ENCODE data around the gene IL1RL2. TPM values are rescaled to one million over a fixed set of nuclear protein-coding genes. Genes with fewer than 3 reads are reported as not detected.

Gene IL1RL2
- total and polyA plus RNA-seq, 2 donors (not counting 1 experiment from before 2014, with no cell fraction given), result 0.28 to 2.6 TPM

DNA sequence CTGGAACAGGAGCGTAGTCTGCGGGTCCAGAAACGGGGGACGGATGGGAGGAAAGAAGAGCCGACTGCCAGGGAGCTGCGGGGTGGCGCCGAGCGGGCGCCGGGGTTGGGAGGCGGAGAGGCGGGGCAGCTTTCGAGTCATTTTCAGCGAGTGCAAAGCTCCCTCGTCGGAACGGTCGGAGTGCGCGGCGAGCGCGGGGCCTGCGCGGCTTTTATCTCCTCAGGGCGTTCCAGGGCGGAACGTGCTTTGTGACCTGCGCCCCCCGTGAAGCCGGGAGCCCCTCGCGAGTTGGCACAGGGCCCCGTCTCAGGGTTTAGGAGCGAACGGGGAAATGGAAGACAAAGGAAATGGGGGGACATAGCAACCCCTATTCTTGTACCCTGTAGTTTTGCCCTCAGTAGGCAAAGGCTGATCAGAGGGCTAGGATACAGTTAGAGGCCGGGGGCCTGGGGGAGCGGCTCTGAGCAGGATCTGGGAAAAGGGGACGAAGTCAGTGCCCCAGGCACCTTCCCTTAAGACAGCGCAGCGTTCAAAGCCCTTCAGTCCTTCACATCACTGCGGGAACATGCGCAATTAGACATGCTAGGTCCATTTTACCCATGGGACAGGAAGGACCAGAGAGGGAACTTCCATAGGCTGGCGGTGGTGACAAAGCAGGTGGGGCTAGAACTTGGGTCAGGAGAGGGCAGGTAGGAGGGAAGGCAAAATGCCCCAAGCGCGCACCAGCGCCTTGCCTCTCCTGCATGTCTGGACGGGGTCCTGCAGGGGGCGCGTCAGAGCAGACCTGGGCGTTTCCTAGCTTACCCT, 64.4 kb downstream of the IL1RL2 start:
- H3K4me3 ChIP-seq (replicated peaks in 1 of 4; ENCODE audit: control extremely low read depth in 1 of 4, insufficient read depth in 1 of 4, low read depth in 3 of 4, low read length in 4 of 4), result peak overlapping the region; percentile 20 to 54 (median 28)
- no peaks in the 10 kb centered on the region for H3K4me1 ChIP-seq (ENCODE audit: control insufficient read depth, extremely low read depth, insufficient read depth, low read length)
- no peak overlapping the region for H3K9ac ChIP-seq (ENCODE audit: insufficient read depth, low read length)
- H3K9me3 ChIP-seq (ENCODE audit: control insufficient read depth, insufficient read depth, low read depth, low read length), result no peaks in the 10 kb centered on the region
- peak overlapping the region; percentile 59 for H3K4me2 ChIP-seq (ENCODE audit: extremely low read depth, insufficient read depth, low read length)
- no peak overlapping the region for H3K27ac ChIP-seq (ENCODE audit: insufficient read depth, low read length)
- H3K36me3 ChIP-seq (ENCODE audit: control insufficient read depth, insufficient read depth, low read length), result no peaks in the 10 kb centered on the region
- no peaks in the 10 kb centered on the region for H3K79me2 ChIP-seq (ENCODE audit: control insufficient read depth, insufficient read depth, low read length)
- H3K27me3 ChIP-seq (ENCODE audit: control insufficient read depth, insufficient read depth, low read length), result no peaks in the 10 kb centered on the region
- no peaks in the 10 kb centered on the region for H4K20me1 ChIP-seq (ENCODE audit: control insufficient read depth, extremely low read depth, insufficient read depth, low read length)
- peak overlapping the region; percentile 82 for H2AFZ ChIP-seq (ENCODE audit: low read length)
- DNase-seq (ENCODE audit: low read depth in 2 of 2), result peak; percentile 31 to 32
- no peak for TF ChIP-seq EZH2 (IDR thresholded peaks at IDR 0.05; ENCODE audit: low read length, missing control alignments)
- TF ChIP-seq, protein P1, sequence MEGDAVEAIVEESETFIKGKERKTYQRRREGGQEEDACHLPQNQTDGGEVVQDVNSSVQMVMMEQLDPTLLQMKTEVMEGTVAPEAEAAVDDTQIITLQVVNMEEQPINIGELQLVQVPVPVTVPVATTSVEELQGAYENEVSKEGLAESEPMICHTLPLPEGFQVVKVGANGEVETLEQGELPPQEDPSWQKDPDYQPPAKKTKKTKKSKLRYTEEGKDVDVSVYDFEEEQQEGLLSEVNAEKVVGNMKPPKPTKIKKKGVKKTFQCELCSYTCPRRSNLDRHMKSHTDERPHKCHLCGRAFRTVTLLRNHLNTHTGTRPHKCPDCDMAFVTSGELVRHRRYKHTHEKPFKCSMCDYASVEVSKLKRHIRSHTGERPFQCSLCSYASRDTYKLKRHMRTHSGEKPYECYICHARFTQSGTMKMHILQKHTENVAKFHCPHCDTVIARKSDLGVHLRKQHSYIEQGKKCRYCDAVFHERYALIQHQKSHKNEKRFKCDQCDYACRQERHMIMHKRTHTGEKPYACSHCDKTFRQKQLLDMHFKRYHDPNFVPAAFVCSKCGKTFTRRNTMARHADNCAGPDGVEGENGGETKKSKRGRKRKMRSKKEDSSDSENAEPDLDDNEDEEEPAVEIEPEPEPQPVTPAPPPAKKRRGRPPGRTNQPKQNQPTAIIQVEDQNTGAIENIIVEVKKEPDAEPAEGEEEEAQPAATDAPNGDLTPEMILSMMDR (conservative IDR thresholded peaks at IDR 0.05 in 1 of 2, IDR thresholded peaks at IDR 0.05 in 1 of 2; ENCODE audit: low read depth in 1 of 2, low read length in 2 of 2), result peak; percentile 29 to 50

DNA sequence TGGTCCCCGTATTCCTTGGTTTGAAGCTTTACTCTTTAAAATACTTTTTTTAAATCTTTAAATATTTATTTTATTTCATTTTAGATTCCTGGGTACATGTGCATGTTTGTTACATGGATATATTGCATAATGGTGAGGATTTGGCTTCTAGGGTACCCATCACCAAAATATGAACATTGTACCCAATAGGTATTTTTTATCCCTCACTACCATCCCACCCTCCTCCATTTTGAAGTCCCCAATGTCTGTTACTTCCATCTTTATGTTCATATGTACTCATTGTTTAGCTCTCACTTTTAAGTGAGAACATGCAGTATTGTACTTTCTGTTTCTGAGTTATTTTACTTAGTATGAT, 65.0 kb downstream of the IL1RL2 start:
- H3K27me3 ChIP-seq (ENCODE audit: control insufficient read depth, insufficient read depth, low read length), result no peaks in the 10 kb centered on the region
- H3K4me2 ChIP-seq (ENCODE audit: extremely low read depth, insufficient read depth, low read length), result no peak overlapping the region
- DNase-seq (ENCODE audit: low read depth in 2 of 2), result no peak
- no peaks in the 10 kb centered on the region for H3K36me3 ChIP-seq (ENCODE audit: control insufficient read depth, insufficient read depth, low read length)
- H4K20me1 ChIP-seq (ENCODE audit: control insufficient read depth, extremely low read depth, insufficient read depth, low read length), result no peaks in the 10 kb centered on the region
- H3K27ac ChIP-seq (ENCODE audit: insufficient read depth, low read length), result no peak overlapping the region
- H3K4me3 ChIP-seq (replicated peaks in 1 of 4; ENCODE audit: control extremely low read depth in 1 of 4, insufficient read depth in 1 of 4, low read depth in 3 of 4, low read length in 4 of 4), result no peak overlapping the region
- H3K9ac ChIP-seq (ENCODE audit: insufficient read depth, low read length), result no peak overlapping the region
- H2AFZ ChIP-seq (ENCODE audit: low read length), result no peak overlapping the region
- H3K79me2 ChIP-seq (ENCODE audit: control insufficient read depth, insufficient read depth, low read length), result no peaks in the 10 kb centered on the region
- no peak for TF ChIP-seq EZH2 (IDR thresholded peaks at IDR 0.05; ENCODE audit: low read length, missing control alignments)
- TF ChIP-seq, protein P1 (conservative IDR thresholded peaks at IDR 0.05 in 1 of 2, IDR thresholded peaks at IDR 0.05 in 1 of 2; ENCODE audit: low read depth in 1 of 2, low read length in 2 of 2), result no peak
- no peaks in the 10 kb centered on the region for H3K9me3 ChIP-seq (ENCODE audit: control insufficient read depth, insufficient read depth, low read depth, low read length)
- H3K4me1 ChIP-seq (ENCODE audit: control insufficient read depth, extremely low read depth, insufficient read depth, low read length), result no peaks in the 10 kb centered on the region

DNA sequence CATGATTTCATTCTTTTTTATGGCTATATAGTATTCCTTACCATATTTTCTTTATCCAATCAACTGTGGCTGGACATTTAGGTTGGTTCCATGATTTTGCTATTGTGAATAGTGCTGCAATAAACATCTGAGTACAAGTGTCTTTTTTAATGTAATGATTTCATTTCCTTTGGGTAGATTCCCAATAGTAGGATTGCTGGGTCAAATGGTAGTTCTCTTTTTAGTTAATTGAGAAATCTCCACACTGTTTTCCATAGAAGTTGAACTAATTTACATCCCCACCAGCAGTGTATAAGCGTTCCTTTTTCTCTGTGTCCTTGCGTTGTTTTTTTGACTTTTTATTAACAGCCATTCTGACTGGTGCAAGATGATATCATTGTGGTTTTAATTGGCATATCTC, 65.4 kb downstream of the IL1RL2 start:
- H3K4me1 ChIP-seq (ENCODE audit: control insufficient read depth, extremely low read depth, insufficient read depth, low read length), result no peaks in the 10 kb centered on the region
- TF ChIP-seq EZH2 (IDR thresholded peaks at IDR 0.05; ENCODE audit: low read length, missing control alignments), result no peak
- TF ChIP-seq, protein P1 (conservative IDR thresholded peaks at IDR 0.05 in 1 of 2, IDR thresholded peaks at IDR 0.05 in 1 of 2; ENCODE audit: low read depth in 1 of 2, low read length in 2 of 2), result no peak
- H3K36me3 ChIP-seq (ENCODE audit: control insufficient read depth, insufficient read depth, low read length), result no peaks in the 10 kb centered on the region
- DNase-seq (ENCODE audit: low read depth in 2 of 2), result no peak
- H2AFZ ChIP-seq (ENCODE audit: low read length), result no peak overlapping the region
- H3K27me3 ChIP-seq (ENCODE audit: control insufficient read depth, insufficient read depth, low read length), result no peaks in the 10 kb centered on the region
- H3K9ac ChIP-seq (ENCODE audit: insufficient read depth, low read length), result no peak overlapping the region
- no peak overlapping the region for H3K27ac ChIP-seq (ENCODE audit: insufficient read depth, low read length)
- H3K4me2 ChIP-seq (ENCODE audit: extremely low read depth, insufficient read depth, low read length), result no peak overlapping the region
- no peaks in the 10 kb centered on the region for H4K20me1 ChIP-seq (ENCODE audit: control insufficient read depth, extremely low read depth, insufficient read depth, low read length)
- no peaks in the 10 kb centered on the region for H3K79me2 ChIP-seq (ENCODE audit: control insufficient read depth, insufficient read depth, low read length)
- no peaks in the 10 kb centered on the region for H3K9me3 ChIP-seq (ENCODE audit: control insufficient read depth, insufficient read depth, low read depth, low read length)
- H3K4me3 ChIP-seq (replicated peaks in 1 of 4; ENCODE audit: control extremely low read depth in 1 of 4, insufficient read depth in 1 of 4, low read depth in 3 of 4, low read length in 4 of 4), result no peak overlapping the region

Measured in fibroblast of lung (primary cell).